Left ventricle myocardium inferior (tissue), 1 donor: Measurements from ENCODE around the gene CLVS2. TPM values are rescaled to one million over a fixed set of nuclear protein-coding genes. Genes with fewer than 3 reads are reported as not detected.

Source experiments
- DNase-seq: peaks from one replicate; pipeline ENCODE4 v3.0.0-alpha.2; 2020
- H3K27ac ChIP-seq: fragments of 200-600 bp; replicated peaks from 2 replicates; pipeline ENCODE4 v1.8.0; 2021
- H3K27me3 ChIP-seq: fragments of 200-600 bp; 2 replicates; pipeline ENCODE4 v1.8.0; 2021; ENCODE audit warnings: low read depth
- H3K36me3 ChIP-seq: fragments of 200-600 bp; 2 replicates; pipeline ENCODE4 v1.8.0; 2021
- H3K4me1 ChIP-seq: fragments of 200-600 bp; 2 replicates; pipeline ENCODE4 v1.8.0; 2021
- H3K4me3 ChIP-seq: fragments of 200-600 bp; 2 replicates; pipeline ENCODE4 v1.8.0; 2021; ENCODE audit warnings: mild to moderate bottlenecking, moderate library complexity
- H3K9me3 ChIP-seq: fragments of 200-600 bp; replicated peaks from 2 replicates; pipeline ENCODE4 v1.8.0; 2021
- intact Hi-C: fragments of 100-400 bp; cut with micrococcal nuclease; formaldehyde crosslinking; loops from one replicate; pipeline ENCODE4 v1.11.0; 2022
- total RNA-seq: library from RNA; stranded (reverse); fragmentation: NEBNext Ultra II Directional; extraction: Animal tissue kit (Norgen Biotek cat#: 25700); gene quantifications from one replicate; pipeline ENCODE4 v1.2.1, GENCODE V29; 2021
- TF ChIP-seq, protein P1 (sequence below): fragments of 200-600 bp; IDR thresholded peaks from 2 replicates; pipeline ENCODE4 v1.8.0; 2021; ENCODE audit warnings: antibody characterized with exemption, mild to moderate bottlenecking, borderline replicate concordance
- donor health status: DM: no; HTN: yes; CAD: no; lungs with severe emphysema.

Gene CLVS2
- total RNA-seq, 1 donor from 2014 or later = 0.05 TPM

DNA sequence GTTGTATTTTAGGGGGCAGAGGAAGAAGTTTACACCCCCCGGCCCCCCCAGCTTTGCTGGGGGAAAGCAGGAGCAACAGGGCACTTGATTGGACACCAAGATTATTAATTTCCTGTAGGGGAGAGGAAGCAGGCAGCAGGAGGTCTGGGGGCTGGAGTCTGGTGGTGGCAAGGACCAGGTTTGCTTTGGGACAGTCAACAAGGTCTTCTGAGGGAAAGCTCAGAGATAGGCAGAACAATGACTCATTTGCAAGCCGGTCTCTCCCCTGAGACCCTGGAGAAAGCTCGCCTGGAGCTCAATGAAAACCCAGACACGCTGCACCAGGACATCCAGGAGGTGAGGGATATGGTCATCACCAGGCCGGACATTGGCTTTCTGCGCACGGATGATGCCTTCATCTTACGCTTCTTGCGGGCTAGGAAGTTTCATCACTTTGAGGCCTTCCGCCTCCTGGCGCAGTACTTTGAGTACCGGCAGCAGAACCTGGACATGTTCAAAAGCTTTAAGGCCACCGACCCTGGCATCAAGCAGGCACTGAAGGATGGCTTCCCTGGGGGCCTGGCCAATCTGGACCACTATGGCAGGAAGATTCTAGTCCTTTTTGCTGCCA lies 1.6 kb downstream of the CLVS2 start:
- no peaks in the 10 kb centered on the region for H3K9me3 ChIP-seq
- DNase-seq = no peak
- H3K36me3 ChIP-seq = no peaks in the 10 kb centered on the region
- TF ChIP-seq, protein P1, sequence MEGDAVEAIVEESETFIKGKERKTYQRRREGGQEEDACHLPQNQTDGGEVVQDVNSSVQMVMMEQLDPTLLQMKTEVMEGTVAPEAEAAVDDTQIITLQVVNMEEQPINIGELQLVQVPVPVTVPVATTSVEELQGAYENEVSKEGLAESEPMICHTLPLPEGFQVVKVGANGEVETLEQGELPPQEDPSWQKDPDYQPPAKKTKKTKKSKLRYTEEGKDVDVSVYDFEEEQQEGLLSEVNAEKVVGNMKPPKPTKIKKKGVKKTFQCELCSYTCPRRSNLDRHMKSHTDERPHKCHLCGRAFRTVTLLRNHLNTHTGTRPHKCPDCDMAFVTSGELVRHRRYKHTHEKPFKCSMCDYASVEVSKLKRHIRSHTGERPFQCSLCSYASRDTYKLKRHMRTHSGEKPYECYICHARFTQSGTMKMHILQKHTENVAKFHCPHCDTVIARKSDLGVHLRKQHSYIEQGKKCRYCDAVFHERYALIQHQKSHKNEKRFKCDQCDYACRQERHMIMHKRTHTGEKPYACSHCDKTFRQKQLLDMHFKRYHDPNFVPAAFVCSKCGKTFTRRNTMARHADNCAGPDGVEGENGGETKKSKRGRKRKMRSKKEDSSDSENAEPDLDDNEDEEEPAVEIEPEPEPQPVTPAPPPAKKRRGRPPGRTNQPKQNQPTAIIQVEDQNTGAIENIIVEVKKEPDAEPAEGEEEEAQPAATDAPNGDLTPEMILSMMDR = no peak
- peaks cover 12% of the 10 kb centered on the region for H3K4me1 ChIP-seq
- H3K27ac ChIP-seq = no peak overlapping the region
- no peak overlapping the region for H3K4me3 ChIP-seq
- intact Hi-C loops = no loop called here
- H3K27me3 ChIP-seq = peaks cover 79% of the 10 kb centered on the region

DNA sequence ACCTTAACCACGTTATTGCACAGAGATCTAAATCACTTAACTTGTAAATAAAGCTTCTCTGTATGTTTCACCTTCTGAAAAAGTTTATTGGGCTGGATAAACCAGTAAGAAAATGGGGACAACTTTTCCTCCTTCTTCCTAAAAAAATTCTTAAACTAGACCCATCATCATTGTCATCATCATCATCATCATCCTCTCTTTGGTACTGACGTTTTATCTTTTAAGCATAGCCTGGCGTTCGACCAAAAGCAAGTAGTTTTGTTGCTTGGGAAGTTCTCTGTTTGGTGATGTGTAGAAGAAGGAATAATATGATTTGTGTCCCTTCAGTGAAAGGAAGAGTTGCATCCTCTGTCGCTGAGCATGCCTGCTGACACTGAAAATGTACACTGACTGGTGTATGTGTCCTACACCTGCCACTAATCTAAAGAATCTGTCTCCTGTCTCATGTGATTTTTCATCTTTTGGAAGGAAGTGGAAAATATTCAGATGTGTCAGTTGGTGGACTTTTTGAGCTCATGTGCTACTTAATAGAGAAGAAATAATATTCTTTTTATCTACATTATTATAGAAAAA lies 2.5 kb downstream of the CLVS2 start:
- peaks cover 12% of the 10 kb centered on the region for H3K4me1 ChIP-seq
- no peaks in the 10 kb centered on the region for H3K36me3 ChIP-seq
- H3K9me3 ChIP-seq = no peaks in the 10 kb centered on the region
- H3K27ac ChIP-seq = no peak overlapping the region
- no peak overlapping the region for H3K4me3 ChIP-seq
- peaks cover 71% of the 10 kb centered on the region for H3K27me3 ChIP-seq
- intact Hi-C loops = no loop called here
- TF ChIP-seq, protein P1 = no peak
- no peak for DNase-seq

DNA sequence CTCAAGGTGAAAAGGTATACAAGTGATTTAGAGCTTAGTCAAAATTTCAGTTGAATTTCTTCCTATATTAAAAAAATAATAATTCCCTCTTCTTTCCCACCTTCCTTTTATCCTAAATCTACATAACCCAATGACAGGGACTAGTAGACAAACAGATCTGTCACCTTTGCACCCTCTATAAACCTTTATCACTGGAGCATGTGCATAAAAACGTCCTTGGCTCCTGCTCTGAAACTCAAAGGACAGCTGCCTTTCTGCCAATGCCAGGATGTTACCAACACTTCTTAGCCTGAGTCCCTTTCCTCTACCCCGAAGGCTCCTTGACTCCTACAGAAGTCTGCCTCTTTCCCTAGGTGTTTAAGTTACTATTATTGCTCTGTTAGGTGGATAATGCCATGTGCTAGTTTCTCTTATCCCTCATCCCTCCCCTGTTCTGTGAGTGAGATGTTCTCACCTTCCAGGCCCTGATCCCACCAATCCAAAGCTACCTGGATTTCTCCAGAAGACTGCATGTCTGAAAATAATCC lies 4.3 kb downstream of the CLVS2 start:
- Histone ChIP-seq H3K27ac (no peak overlapping the region), H3K4me1 (peaks cover 12% of the 10 kb centered on the region), H3K4me3 (no peak overlapping the region), H3K9me3 (no peaks in the 10 kb centered on the region), H3K27me3 (peaks cover 53% of the 10 kb centered on the region), H3K36me3 (no peaks in the 10 kb centered on the region)
- TF ChIP-seq, protein P1 = no peak
- DNase-seq = no peak
- intact Hi-C loops = no loop called here

DNA sequence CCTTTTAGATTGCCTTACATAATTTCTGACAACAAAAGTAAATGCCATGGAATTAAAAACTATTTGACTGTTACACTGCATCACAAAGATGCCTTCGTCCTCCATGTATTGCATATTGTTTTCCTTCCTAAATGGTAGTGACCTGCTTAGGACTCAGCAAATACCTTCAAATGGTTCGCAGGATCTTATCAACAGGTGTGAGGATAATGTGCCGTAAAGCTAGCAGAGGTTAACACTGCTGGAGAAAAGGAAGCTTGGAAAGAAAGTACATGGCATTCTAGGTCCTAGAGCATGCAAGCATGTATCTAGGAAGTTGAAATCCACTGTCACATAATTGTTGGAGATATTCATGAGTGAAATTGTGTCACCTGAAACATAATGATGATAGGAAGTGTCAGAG lies 5.5 kb downstream of the CLVS2 start:
- no peaks in the 10 kb centered on the region for H3K36me3 ChIP-seq
- TF ChIP-seq, protein P1 = no peak
- H3K27me3 ChIP-seq = peaks cover 49% of the 10 kb centered on the region
- H3K4me1 ChIP-seq = peaks cover under 1% of the 10 kb centered on the region
- H3K9me3 ChIP-seq = no peaks in the 10 kb centered on the region
- intact Hi-C loops = no loop called here
- no peak overlapping the region for H3K27ac ChIP-seq
- H3K4me3 ChIP-seq = no peak overlapping the region
- no peak for DNase-seq

DNA sequence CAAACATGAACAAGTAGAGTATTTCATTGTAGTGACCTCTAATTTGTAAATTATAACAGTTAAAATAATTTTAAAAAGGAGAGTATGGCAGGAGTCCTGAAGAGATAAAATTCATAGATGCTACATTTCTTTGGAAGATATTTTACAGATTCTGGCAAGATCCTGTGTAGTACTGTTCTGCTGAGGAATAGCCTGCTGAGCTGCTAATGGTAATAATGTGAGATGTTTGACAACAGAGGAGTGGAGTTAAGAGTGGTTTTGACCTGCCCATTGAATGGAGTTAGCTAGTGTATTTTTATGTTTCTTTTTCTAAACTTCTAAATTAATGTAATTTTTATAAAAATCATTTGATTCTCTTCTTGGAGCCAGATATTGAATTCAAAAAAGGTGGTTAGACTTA lies 11.8 kb downstream of the CLVS2 start:
- H3K9me3 ChIP-seq = no peaks in the 10 kb centered on the region
- no peak for DNase-seq
- H3K4me1 ChIP-seq = no peaks in the 10 kb centered on the region
- no peaks in the 10 kb centered on the region for H3K36me3 ChIP-seq
- peaks cover 9% of the 10 kb centered on the region for H3K27me3 ChIP-seq
- intact Hi-C loops = no loop called here
- H3K27ac ChIP-seq = no peak overlapping the region
- TF ChIP-seq, protein P1 = no peak
- H3K4me3 ChIP-seq = no peak overlapping the region
